Measurements from ENCODE around the gene C5orf63.
"Not testable (repeated sequence)": the region's sequence is repeated elsewhere in the genome, so short reads cannot be mapped to it uniquely, and the experiment has no call there.

C5orf63 gene

GRCh38 chr5:127072861-127073846 lies at the start of gene C5orf63:
Gene C5orf63, minus strand, starts transcription at chr5:127073502. Its CDS starts 14,507 bp downstream, at chr5:127058995.
- no peak for FAIRE-seq

DNA sequence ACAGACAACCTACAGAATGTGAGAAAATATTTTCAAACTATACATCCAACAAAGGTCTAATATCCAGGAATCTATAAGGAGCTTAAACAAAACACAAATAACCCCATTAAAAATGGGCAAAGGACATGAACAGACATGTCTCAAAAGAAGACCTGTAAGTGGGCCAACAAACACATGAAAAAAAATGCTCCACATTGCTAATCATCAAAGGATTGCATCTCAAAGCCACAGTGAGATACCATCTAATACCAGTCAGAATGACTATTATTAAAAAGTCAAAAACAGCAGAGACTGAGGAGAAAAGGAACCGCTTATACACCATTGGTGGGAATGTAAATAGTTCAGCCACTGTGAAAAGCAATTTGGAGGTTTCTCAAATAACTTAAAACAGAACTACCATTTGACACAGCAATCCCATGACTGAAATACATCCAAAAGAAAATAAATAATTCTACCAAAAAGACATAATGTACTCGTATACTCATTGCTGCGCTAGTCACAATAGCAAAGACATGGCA lies 39.1 kb upstream of the C5orf63 start:
- FAIRE-seq: no peak

DNA sequence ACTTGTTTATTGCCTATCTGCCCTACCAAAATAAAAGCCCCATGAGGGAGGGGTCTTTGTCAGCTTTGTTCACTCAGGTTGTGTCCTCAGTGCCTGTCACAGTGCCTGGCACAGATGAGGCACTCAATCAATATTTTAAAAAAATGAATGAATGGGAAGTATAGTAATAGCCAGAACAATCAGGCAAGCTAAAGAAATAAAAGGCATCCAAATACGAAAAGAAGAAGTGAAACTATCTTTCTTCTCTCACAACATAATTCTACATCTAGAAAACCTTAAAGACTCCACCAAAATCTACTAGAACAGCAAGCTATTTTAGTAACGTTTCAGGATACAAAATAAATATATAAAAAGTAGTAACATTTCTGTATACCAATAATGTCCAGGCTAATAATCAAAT lies 37.8 kb upstream of the C5orf63 start:
- no peak for FAIRE-seq

DNA sequence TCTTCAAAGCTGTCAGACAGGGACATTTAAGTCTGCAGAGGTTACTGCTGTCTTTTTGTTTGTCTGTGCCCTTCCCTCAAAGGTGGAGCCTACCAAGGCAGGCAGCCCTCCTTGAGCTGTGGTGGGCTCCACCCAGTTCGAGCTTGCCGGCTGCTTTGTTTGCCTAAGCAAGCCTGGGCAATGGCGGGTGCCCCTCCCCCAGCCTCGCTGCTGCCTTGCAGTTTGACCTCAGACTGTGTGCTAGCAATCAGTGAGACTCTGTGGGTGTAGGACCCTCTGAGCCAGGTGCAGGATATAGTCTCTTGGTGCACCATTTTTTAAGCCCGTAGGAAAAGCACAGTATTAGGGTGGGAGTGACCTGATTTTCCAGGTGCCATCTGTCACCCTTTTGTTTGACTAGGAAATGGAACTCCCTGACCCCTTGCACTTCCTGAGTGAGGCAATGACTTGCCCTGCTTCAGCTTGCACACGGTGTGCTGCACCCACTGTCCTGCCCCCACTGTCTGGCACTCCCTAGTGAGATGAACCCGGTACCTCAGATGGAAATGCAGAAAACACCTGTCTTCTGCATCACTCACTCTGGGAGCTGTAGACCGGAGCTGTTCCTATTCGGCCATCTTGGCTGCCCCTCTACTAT lies 35.4 kb upstream of the C5orf63 start:
- not testable (repeated sequence) for FAIRE-seq

- no peak for FAIRE-seq
Measured at GRCh38 chr5:127101935-127102334, 28.6 kb upstream of the C5orf63 start.

- FAIRE-seq: no peak
Measured at GRCh38 chr5:127101533-127101932, 28.2 kb upstream of the C5orf63 start.

- FAIRE-seq: no peak
Measured at GRCh38 chr5:127098241-127098640, 24.9 kb upstream of the C5orf63 start.

DNA sequence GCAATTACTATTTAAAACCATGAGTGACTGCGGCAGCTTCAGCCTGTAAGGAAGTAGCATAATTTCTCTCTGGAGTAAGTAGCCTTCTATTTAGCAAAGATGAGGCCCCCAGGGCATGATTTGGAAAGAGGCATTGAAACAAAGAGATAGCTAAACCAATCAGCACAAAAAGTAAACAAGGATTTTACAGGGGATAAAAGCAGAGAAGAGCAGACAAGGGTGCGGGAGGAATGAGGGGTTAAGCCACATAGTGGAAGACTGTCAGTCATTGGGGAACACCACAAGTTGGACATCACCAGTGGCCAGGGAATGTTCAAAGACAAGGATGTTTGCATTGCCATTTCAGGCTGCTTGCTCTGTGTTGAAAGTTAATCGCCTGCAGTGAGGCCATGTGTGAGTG lies 24.0 kb upstream of the C5orf63 start:
- no peak for FAIRE-seq

DNA sequence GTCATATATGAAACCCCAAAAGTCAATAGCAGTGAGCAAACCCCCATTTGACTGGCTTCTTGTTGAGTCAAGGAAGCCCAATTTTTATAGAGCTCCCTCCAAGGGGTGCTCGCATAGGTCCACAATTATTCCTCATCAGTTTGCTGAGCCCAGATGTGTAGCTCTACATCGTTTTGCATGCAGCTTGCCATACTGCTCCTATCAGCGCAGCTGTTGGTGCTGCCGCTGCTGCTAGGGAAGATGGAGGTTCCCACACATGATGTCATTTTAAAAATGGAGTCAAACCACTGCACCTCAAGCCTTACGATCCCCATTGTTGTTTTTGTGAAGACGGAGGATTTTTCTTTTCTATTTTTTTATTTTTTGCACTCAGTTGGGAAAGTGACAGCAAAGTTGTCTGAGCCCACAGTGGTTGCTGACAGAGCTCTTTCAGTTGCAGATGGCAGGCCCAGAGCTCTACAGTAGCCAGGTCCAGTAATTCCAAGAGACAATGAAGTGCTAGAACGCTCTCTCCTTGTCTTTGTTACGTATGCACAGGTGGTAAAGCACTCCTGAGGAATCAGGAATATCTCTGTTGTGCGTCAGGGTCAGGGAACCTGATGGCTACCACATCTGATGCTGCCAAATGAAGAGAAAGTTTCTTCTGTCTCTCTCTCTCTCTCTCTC lies 23.2 kb upstream of the C5orf63 start:
- no peak for FAIRE-seq

DNA sequence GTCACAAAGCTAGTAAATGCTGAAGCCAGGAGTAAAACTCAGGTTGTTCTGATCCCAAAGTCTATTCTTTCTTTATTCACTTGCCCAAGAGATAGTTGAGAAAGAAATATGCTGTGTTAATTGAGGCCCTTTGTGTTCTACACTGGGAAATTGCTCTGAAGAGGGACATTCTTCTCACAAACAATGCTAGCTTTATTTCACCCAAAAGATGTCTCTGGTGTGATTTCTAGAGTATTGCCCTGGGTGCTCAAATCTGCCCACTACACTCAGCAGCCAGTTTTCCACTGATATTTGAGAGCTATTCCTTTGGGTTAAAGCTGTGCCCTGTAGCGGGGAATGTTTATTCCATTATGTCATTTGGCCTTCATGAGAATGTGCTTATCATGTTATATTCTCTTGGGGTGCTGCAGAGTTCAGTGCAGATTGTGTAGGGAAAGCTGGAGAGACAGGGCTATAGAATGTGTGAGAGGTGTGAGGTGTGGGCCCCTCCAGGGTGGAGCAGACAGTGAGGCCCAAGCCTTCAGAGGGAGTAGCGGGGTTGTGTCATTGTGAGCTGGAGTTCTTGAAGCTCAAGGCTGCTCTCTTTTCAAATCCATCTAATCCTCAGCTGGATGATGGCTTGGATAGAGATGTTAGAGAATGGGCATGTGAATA lies 21.0 kb upstream of the C5orf63 start:
- no peak for FAIRE-seq

- no peak for FAIRE-seq
Measured at GRCh38 chr5:127092690-127093089, 19.4 kb upstream of the C5orf63 start.

GRCh38 chr5:127089191-127089590 lies 15.9 kb upstream of the C5orf63 start:
- no peak for FAIRE-seq

DNA sequence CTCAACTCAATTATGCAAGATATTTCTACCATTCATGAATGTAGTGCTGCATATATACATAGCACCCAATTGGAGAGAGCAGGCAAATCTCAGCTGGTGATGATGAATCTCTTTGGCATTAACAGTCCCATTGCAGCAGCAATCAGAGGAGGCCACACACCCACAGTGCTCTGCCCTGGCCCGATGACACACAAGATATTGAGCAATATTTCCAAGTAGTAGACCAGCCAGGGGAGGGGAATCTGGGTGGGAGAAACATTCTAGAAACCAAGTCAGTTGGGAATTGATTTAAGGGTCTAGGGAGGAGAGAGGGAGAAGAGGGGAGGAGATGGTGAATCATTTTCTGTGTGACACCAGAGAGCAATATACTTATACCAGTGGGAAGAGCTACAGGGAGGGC lies 14.9 kb upstream of the C5orf63 start:
- FAIRE-seq: no peak

DNA sequence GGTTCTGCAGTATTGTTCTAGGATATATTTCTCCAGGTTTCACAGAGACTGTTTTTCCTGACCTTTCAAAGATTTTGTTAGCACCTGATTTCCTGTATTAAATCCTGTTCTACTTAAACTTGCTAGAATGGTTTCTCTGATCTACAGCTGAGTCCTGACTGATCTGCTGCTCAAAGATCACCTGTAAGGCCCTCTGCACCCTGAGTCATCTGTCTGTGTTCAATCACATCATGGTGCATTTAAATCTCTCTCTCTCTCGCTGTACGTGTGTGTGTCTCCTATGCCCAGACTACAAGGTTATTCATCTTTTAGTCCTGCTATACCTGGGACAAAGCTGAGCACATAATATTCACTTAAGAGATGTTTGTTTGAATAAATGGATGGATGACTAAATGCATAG lies 13.3 kb upstream of the C5orf63 start:
- no peak for FAIRE-seq

DNA sequence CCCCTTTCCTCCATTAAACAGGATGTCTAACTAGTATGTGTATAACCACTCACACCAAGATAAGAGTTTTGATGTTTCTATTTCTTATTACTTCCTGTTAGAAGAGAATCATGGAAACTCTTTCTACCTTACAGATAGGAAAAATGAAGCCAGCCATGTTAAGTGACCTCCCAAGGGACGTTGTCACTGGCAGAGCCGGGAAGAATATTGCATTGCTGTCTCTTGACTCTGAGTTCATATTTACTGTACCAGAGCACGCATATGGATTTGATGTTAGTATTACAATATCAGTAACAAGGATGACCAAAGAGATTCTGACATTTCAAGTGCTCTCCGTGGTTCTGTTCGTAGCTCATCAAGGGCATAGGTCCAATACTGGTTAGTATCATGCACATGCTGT lies 12.5 kb upstream of the C5orf63 start:
- no peak for FAIRE-seq

GRCh38 chr5:127085371-127085770 lies 12.1 kb upstream of the C5orf63 start:
- FAIRE-seq: no peak

DNA sequence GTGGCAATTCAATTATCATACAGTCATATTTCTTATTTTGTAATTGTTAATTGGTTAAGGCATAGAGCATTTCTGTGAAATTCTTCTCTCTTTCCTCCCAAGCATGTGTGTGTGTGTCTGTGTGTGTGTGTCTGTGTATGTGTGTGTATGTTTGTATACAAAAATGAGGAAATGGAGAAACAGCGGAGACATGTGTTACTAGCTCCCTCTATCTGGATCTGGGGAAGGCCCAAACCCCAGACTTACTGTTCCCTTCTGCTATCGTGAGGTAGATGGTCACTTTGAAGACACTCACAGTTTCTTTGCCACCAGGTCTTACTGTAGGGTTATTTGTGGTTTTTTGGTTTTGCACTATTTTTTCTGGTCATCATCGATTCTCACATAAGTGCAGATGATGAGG lies 11.4 kb upstream of the C5orf63 start:
- FAIRE-seq: no peak

DNA sequence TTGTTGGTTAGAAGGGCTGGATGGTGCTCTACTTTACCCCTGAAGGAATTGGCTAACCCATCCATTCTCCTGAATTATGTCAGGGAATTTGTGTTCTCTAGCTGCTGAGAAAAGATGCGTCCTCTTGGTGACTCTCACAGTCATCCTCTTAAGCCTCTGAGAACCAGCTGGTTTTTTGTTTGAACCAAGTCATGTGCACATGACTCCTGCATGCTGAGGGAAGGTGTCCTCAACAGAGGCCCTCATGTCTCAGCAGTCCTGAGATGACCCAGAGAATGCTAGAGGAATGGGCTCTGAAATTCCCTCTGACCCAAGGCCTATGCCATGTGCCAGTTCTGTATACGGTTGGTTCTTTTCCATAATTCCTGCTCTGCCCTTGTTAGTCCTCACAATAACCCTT lies 10.4 kb upstream of the C5orf63 start:
- FAIRE-seq: no peak

GRCh38 chr5:127079994-127080491 lies 6.7 kb upstream of the C5orf63 start:
- no peak for FAIRE-seq

DNA sequence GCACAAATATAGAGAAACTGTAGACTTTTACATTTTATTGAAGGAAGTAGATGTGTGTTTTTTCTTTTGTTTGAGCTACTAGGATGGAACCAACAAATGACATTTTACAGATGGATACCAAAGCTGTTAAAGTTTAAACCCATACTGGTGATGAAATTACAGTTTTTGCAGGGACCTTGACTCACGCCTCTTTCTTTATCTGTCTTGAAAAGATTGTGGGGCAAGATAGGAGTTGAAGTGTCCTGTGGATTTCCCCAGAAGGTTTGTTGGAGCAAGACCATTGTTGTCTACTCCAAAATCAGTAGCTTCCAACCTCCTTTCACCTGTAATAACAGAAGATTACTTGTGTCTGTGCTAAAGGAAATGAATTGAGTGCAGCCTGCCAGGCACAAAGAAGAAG lies 4.1 kb upstream of the C5orf63 start:
- FAIRE-seq: no peak

DNA sequence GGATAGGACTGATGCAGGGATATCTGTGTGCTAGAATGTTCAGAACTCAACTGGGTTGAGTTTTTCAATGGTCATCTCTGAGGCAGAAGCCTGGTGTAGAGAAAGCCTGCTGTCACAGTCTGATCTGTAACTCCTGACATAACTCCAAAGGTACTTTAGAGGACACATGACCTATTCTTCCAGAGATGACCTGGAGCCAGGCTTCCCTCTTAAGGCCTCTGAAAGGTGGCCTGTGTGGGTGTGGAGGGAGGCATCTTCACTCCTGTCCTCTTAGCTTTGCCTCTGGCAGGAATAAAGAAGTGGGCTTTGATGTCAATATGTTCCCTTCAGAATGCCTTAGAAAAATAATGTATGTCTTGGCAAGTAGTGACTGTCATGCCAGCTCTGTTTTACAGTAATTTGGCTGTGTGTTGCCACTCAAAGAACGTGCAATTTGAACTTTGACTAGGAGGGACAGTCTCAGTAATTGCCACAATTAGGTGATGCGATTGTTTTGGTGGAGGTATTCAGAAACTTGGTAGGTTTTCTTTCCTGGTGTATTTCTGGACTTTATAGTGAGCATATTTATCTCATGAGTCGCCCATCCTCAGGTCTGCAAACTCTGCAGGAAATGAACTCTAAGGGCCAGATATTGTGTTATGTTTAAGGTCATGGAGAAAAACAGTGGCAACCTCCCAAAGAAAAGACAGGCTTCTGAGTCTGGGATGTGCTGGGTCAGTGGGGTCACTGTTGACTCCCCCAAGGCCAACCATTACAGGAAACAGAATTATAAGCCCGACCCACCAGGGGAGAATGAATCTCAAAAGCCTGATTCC lies 3.2 kb upstream of the C5orf63 start:
- FAIRE-seq: no peak

DNA sequence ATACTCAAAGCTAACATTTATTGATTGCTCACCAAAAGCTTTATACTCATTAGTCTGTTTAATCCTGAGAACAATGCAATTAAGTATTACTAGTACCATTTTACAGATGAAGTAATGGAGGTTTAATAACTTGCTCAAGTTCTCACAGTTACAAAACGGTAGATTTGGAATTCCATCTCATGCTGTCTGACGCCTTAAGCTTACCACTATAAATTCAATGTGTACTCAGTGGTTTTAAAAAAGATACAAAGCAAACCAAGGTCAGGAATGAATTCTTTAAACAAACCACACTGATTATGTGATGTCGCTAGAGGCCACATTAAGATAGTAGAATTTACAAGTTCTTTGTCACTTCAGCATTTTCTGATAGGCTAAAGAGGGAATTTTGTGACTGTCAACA lies 1.2 kb upstream of the C5orf63 start:
- no peak for FAIRE-seq
